GM23248 (cell line): Measurements from ENCODE around the gene PFKFB4. TPM values are rescaled to one million over a fixed set of nuclear protein-coding genes. Genes with fewer than 3 reads are reported as not detected.

ENCODE experiments used
- DNase-seq: peaks from one replicate; pipeline ENCODE4 v3.0.0-alpha.2; 2015
- H2AFZ ChIP-seq: fragments of 200-600 bp; sonication (generic); 2 replicates; pipeline ENCODE4 v1.6.1; 2016; ENCODE audit warnings: antibody characterized with exemption
- H3F3A ChIP-seq: fragments of 200-600 bp; sonication (generic); 2 replicates; pipeline ENCODE4 v1.6.1; 2016; ENCODE audit warnings: mild to moderate bottlenecking, antibody characterized with exemption, mixed run types; ENCODE audit not compliant: insufficient read depth
- H3K27ac ChIP-seq: fragments of 200-600 bp; sonication (generic); 2 replicates; pipeline ENCODE4 v1.5.1; 2016; ENCODE audit warnings: mild to moderate bottlenecking
- H3K27me3 ChIP-seq: fragments of 200-600 bp; sonication (generic); replicated peaks from 2 replicates; pipeline ENCODE4 v1.6.1; 2016; ENCODE audit warnings: mild to moderate bottlenecking; ENCODE audit not compliant: insufficient read depth
- H3K36me3 ChIP-seq: fragments of 200-600 bp; sonication (generic); 2 replicates; pipeline ENCODE4 v1.6.1; 2016; ENCODE audit warnings: low read depth, mild to moderate bottlenecking
- H3K4me1 ChIP-seq: fragments of 200-600 bp; sonication (generic); 2 replicates; pipeline ENCODE4 v1.6.1; 2016; ENCODE audit warnings: mild to moderate bottlenecking; ENCODE audit not compliant: insufficient read depth
- H3K4me2 ChIP-seq: fragments of 200-600 bp; sonication (generic); one replicate; pipeline ENCODE4 v1.6.1; 2016; ENCODE audit warnings: mild to moderate bottlenecking; ENCODE audit not compliant: unreplicated experiment
- H3K4me3 ChIP-seq: fragments of 200-600 bp; sonication (generic); 2 replicates; pipeline ENCODE4 v1.5.1; 2016; ENCODE audit warnings: mild to moderate bottlenecking
- H3K79me2 ChIP-seq: fragments of 200-600 bp; sonication (generic); 2 replicates; pipeline ENCODE4 v1.6.1; 2016; ENCODE audit warnings: mild to moderate bottlenecking; ENCODE audit not compliant: insufficient read depth
- H3K9ac ChIP-seq: fragments of 200-600 bp; sonication (generic); 2 replicates; pipeline ENCODE4 v1.6.1; 2016; ENCODE audit warnings: mild to moderate bottlenecking
- H3K9me2 ChIP-seq: fragments of 200-600 bp; sonication (generic); 2 replicates; pipeline ENCODE4 v1.6.1; 2016; ENCODE audit warnings: mixed run types, mild to moderate bottlenecking, moderate library complexity; ENCODE audit not compliant: insufficient read depth
- H3K9me3 ChIP-seq: fragments of 200-600 bp; sonication (generic); one replicate; pipeline ENCODE4 v1.6.1; 2017; ENCODE audit warnings: low read depth
- H4K20me1 ChIP-seq: fragments of 200-600 bp; sonication (generic); 2 replicates; pipeline ENCODE4 v1.6.0; 2016; ENCODE audit not compliant: insufficient read depth
- EZH2 ChIP-seq: fragments of 200-600 bp; sonication (generic); IDR thresholded peaks from 2 replicates; pipeline ENCODE4 v1.6.1; 2018; ENCODE audit warnings: antibody characterized with exemption, mild to moderate bottlenecking; ENCODE audit not compliant: insufficient read depth, poor library complexity, severe bottlenecking
- EZH2phosphoT487 ChIP-seq: fragments of 200-600 bp; sonication (generic); IDR thresholded peaks from 2 replicates; pipeline ENCODE4 v1.6.1; 2018; ENCODE audit warnings: antibody characterized with exemption, moderate library complexity, mild to moderate bottlenecking, low read depth; ENCODE audit not compliant: insufficient read depth
- WGBS, 2 experiments: methylation state at CpG; one replicate each; pipeline ENCODE4 v1.1.6; 2015 to 2017; ENCODE audit warnings: low lambda C conversion rate in 2 of 2, low coverage in 1 of 2; ENCODE audit errors: missing lambda C conversion rate in 2 of 2; 5-methylcytosine and 5-hydroxymethylcytosine counted together
- in situ Hi-C: fragments of 300-500 bp; cut with MboI; formaldehyde crosslinking; loops from 2 replicates; pipeline ENCODE4 v1.15.0; 2020
- polyA plus RNA-seq: library from polyadenylated mRNA; unstranded; fragments of >200 nt; fragmentation: Nextera tagmentation; extraction: Ambion mirVana; gene quantifications from 2 replicates; pipeline ENCODE4 v1.2.1, GENCODE V29; 2016
- total RNA-seq: library from RNA; depleted of rRNA; stranded (reverse); fragments of >200 nt; shearing (Covaris generic); gene quantifications from 2 replicates; pipeline ENCODE4 v1.2.3, GENCODE V29; 2014

PFKFB4 gene
- total and polyA plus RNA-seq, 2 experiments from 2014 or later = 10.1 to 15.3 TPM

- H3F3A ChIP-seq = no peaks in the 10 kb centered on the region
- no peak overlapping the region for H2AFZ ChIP-seq
- H3K9me3 ChIP-seq = no peaks in the 10 kb centered on the region
- DNase-seq = no peak
- no peak overlapping the region for H3K27ac ChIP-seq
- no peak overlapping the region for H3K4me2 ChIP-seq
- H3K9me2 ChIP-seq = no peaks in the 10 kb centered on the region
- no peaks in the 10 kb centered on the region for H3K36me3 ChIP-seq
- H3K27me3 ChIP-seq = no peaks in the 10 kb centered on the region
- in situ Hi-C loops = no loop called here
- no peaks in the 10 kb centered on the region for H3K79me2 ChIP-seq
- H3K4me3 ChIP-seq = no peak overlapping the region
- no peaks in the 10 kb centered on the region for H3K4me1 ChIP-seq
- H4K20me1 ChIP-seq = no peaks in the 10 kb centered on the region
- TF ChIP-seq EZH2phosphoT487 = no peak
- TF ChIP-seq EZH2 = no peak
- H3K9ac ChIP-seq = no peak overlapping the region
- WGBS, 2 experiments = 93 to 94% methylated on average over 3 to 7 of the region's 7 CpGs
These were observed 15.9 kb upstream of the PFKFB4 start for GRCh38 chr3:48572517-48572916.

DNA sequence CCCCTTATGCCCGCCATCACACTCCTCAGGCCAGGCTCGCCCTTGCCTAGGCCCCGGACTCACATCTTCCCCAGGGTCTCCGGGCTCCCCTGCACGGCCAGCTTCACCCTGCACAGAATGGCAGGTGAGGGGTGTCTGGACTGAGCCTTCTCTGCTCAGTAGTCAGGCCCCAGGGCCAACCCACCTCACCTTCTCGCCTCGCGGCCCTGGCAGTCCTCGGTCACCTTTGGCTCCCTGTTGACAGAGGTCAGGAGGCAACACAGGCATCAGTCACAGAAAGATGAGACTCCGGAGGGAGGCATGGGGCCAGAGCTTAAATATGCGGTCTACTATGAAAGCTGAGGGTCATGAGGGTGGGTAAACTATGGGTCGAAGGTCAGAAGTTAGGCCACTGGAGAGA, 15.3 kb upstream of the PFKFB4 start:
- Histone ChIP-seq H3K4me2 (no peak overlapping the region), H4K20me1 (no peaks in the 10 kb centered on the region), H3K36me3 (no peaks in the 10 kb centered on the region), H3K4me1 (no peaks in the 10 kb centered on the region), H3K4me3 (no peak overlapping the region), H3K27me3 (no peaks in the 10 kb centered on the region), H3K79me2 (no peaks in the 10 kb centered on the region), H3K9me2 (no peaks in the 10 kb centered on the region), H3K9ac (no peak overlapping the region), H3K9me3 (no peaks in the 10 kb centered on the region), H3F3A (no peaks in the 10 kb centered on the region), H3K27ac (no peak overlapping the region), H2AFZ (no peak overlapping the region)
- in situ Hi-C loops = no loop called here
- no peak for TF ChIP-seq EZH2
- TF ChIP-seq EZH2phosphoT487 = no peak
- 83 to 84% methylated on average over 12 of the region's 12 CpGs for WGBS, 2 experiments
- DNase-seq = no peak

GRCh38 chr3:48569808-48570450, 13.3 kb upstream of the PFKFB4 start:
- no peaks in the 10 kb centered on the region for H3K9me2 ChIP-seq
- no peaks in the 10 kb centered on the region for H3K36me3 ChIP-seq
- no peaks in the 10 kb centered on the region for H3F3A ChIP-seq
- in situ Hi-C loops = no loop called here
- no peak overlapping the region for H3K4me2 ChIP-seq
- no peaks in the 10 kb centered on the region for H4K20me1 ChIP-seq
- H3K4me1 ChIP-seq = peaks cover 15% of the 10 kb centered on the region; the same call in 1 of the 2 replicates
- H3K9ac ChIP-seq = no peak overlapping the region
- no peak overlapping the region for H3K4me3 ChIP-seq
- no peaks in the 10 kb centered on the region for H3K79me2 ChIP-seq
- TF ChIP-seq EZH2phosphoT487 (no peak), EZH2 (no peak)
- H2AFZ ChIP-seq = no peak overlapping the region
- 94 to 95% methylated on average over 16 to 18 of the region's 18 CpGs for WGBS, 2 experiments
- no peaks in the 10 kb centered on the region for H3K9me3 ChIP-seq
- H3K27me3 ChIP-seq = no peaks in the 10 kb centered on the region
- no peak overlapping the region for H3K27ac ChIP-seq
- DNase-seq = no peak

- no peaks in the 10 kb centered on the region for H3F3A ChIP-seq
- no peak overlapping the region for H3K4me3 ChIP-seq
- H3K4me2 ChIP-seq = no peak overlapping the region
- 87 to 90% methylated on average over 9 to 10 of the region's 10 CpGs for WGBS, 2 experiments
- H3K9me3 ChIP-seq = no peaks in the 10 kb centered on the region
- TF ChIP-seq EZH2phosphoT487 (no peak), EZH2 (no peak)
- no peaks in the 10 kb centered on the region for H4K20me1 ChIP-seq
- H3K9me2 ChIP-seq = no peaks in the 10 kb centered on the region
- no peaks in the 10 kb centered on the region for H3K36me3 ChIP-seq
- no peak overlapping the region for H3K9ac ChIP-seq
- H3K79me2 ChIP-seq = no peaks in the 10 kb centered on the region
- H2AFZ ChIP-seq = no peak overlapping the region
- H3K4me1 ChIP-seq = peaks cover 19% of the 10 kb centered on the region
- in situ Hi-C loops = no loop called here
- DNase-seq = no peak
- no peak overlapping the region for H3K27ac ChIP-seq
- no peaks in the 10 kb centered on the region for H3K27me3 ChIP-seq
These were observed 12.8 kb upstream of the PFKFB4 start for GRCh38 chr3:48569400-48569799.
